Thyroid gland (tissue), 4 donors: ENCODE results near the gene PLA2G4A. TPM values are rescaled to one million over a fixed set of nuclear protein-coding genes. Genes with fewer than 3 reads are reported as not detected.

Experiments used
- DNase-seq, 2 donors: peaks; one replicate each; pipeline ENCODE4 v3.0.0-alpha.2; 2019
- H3K27ac ChIP-seq, 3 donors: fragments of 200-600 bp; sonication (generic); 1 replicate in 2 of 3; 2 replicates in 1 of 3; pipeline ENCODE4 v1.5.1; 2016 to 2019; ENCODE audit warnings: mild to moderate bottlenecking in 1 of 3, moderate library complexity in 1 of 3
- H3K27me3 ChIP-seq: fragments of 200-600 bp; sonication (generic); one replicate; pipeline ENCODE4 v1.5.1; 2019
- H3K36me3 ChIP-seq, 2 donors: fragments of 200-600 bp; sonication (generic); one replicate each; pipeline ENCODE4 v1.5.1; 2016 to 2019
- H3K4me1 ChIP-seq, 2 donors: fragments of 200-600 bp; sonication (generic); one replicate each; pipeline ENCODE4 v1.5.1; 2017 to 2019
- H3K4me3 ChIP-seq, 3 donors: fragments of 200-600 bp; sonication (generic); replicated peaks in 1 of 3; 1 replicate in 2 of 3; 2 replicates in 1 of 3; pipeline ENCODE4 v1.5.1; 2016; ENCODE audit warnings: mild to moderate bottlenecking in 1 of 3
- H3K9me3 ChIP-seq: fragments of 200-600 bp; sonication (generic); one replicate; pipeline ENCODE4 v1.5.1; 2017
- CTCF ChIP-seq, 6 experiments: fragments of 200-600 bp in 3 of 6; fragments of 450-650 bp in 3 of 6; sonication (generic) in 3 of 6; IDR thresholded peaks; one replicate each; pipeline ENCODE4 v1.5.1; 2016 to 2019; ENCODE audit warnings: antibody characterized with exemption in 6 of 6, mild to moderate bottlenecking in 2 of 6, inconsistent platforms in 1 of 6, moderate library complexity in 1 of 6
- POLR2A ChIP-seq, 2 donors: fragments of 450-650 bp; IDR thresholded peaks; one replicate each; pipeline ENCODE4 v1.6.1; 2017; ENCODE audit warnings: antibody characterized with exemption in 2 of 2, mild to moderate bottlenecking in 2 of 2, moderate library complexity in 1 of 2
- WGBS, 2 donors: methylation state at CpG; one replicate each; pipeline ENCODE4 v1.1.5; 2017; 5-methylcytosine and 5-hydroxymethylcytosine counted together
- intact Hi-C: fragments of 100-400 bp; cut with DNase I; formaldehyde crosslinking; loops from one replicate; pipeline ENCODE4 v1.15.1; 2023
- total RNA-seq, 4 donors: library from RNA; depleted of rRNA; stranded (reverse); fragments of >200 nt; gene quantifications; one replicate each; pipeline ENCODE4 v1.2.3, GENCODE V29; 2016

The PLA2G4A gene
- total RNA-seq, 4 donors from 2014 or later = 3.4 to 6.4 (median 5.2) TPM

GRCh38 chr1:186977266-186977957, 148.7 kb downstream of the PLA2G4A start:
- 82 to 83% methylated on average over 3 of the region's 3 CpGs for WGBS, 2 donors
- no peaks in the 10 kb centered on the region for H3K9me3 ChIP-seq
- H3K27me3 ChIP-seq = no peaks in the 10 kb centered on the region
- intact Hi-C loops = no loop called here
- DNase-seq = no peak
- TF ChIP-seq POLR2A (IDR thresholded peaks at IDR 0.05) (no peak), CTCF (IDR thresholded peaks at IDR 0.05) (no peak)
- no peaks in the 10 kb centered on the region for H3K36me3 ChIP-seq
- no peaks in the 10 kb centered on the region for H3K4me1 ChIP-seq
- no peak overlapping the region for H3K27ac ChIP-seq
- no peak overlapping the region for H3K4me3 ChIP-seq

GRCh38 chr1:186978596-186979556, 150.1 kb downstream of the PLA2G4A start:
- H3K27ac ChIP-seq = no peak overlapping the region
- intact Hi-C loops = no loop called here
- no peaks in the 10 kb centered on the region for H3K9me3 ChIP-seq
- no peak for DNase-seq
- no peak overlapping the region for H3K4me3 ChIP-seq
- H3K36me3 ChIP-seq = no peaks in the 10 kb centered on the region
- H3K27me3 ChIP-seq = no peaks in the 10 kb centered on the region
- 81 to 85% methylated on average over 7 of the region's 7 CpGs for WGBS, 2 donors
- no peak for TF ChIP-seq CTCF (IDR thresholded peaks at IDR 0.05)
- no peak for TF ChIP-seq POLR2A (IDR thresholded peaks at IDR 0.05)
- H3K4me1 ChIP-seq = no peaks in the 10 kb centered on the region

DNA sequence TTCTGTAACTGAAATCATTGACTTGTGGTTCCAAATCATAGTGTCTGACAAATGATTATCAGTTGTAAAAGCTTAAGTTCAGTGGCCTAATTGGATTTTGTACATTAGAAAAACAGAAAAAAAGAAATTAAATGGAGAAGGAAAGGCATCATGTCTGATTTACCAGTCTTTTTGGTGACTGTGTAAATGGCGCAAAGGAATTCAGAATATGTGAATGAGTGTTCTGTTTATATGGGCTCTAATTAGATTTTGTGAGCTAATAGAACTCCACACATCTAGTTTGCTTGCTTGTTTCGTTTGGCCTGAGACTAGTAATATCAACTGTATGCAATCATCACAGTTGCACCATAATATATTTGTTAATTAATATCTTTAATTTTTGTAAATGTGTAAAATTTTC, 151.7 kb downstream of the PLA2G4A start:
- Histone ChIP-seq H3K36me3 (no peaks in the 10 kb centered on the region), H3K27me3 (no peaks in the 10 kb centered on the region), H3K4me1 (no peaks in the 10 kb centered on the region), H3K4me3 (no peak overlapping the region), H3K27ac (no peak overlapping the region), H3K9me3 (no peaks in the 10 kb centered on the region)
- TF ChIP-seq CTCF (IDR thresholded peaks at IDR 0.05) (no peak), POLR2A (IDR thresholded peaks at IDR 0.05) (no peak)
- 90 to 92% methylated on average over 2 of the region's 2 CpGs for WGBS, 2 donors
- no peak for DNase-seq
- intact Hi-C loops = loop anchor here (5.0 to 10.0 kb wide), 2 partner anchors 376 to 493 kb away; no protein-coding TSS in a partner anchor

GRCh38 chr1:186982116-186982515, 153.4 kb downstream of the PLA2G4A start:
- Histone ChIP-seq H3K36me3 (no peaks in the 10 kb centered on the region), H3K27ac (no peak overlapping the region), H3K9me3 (no peaks in the 10 kb centered on the region), H3K27me3 (no peaks in the 10 kb centered on the region), H3K4me1 (no peaks in the 10 kb centered on the region), H3K4me3 (no peak overlapping the region)
- 87 to 88% methylated on average over 3 of the region's 3 CpGs for WGBS, 2 donors
- DNase-seq = no peak
- TF ChIP-seq CTCF (IDR thresholded peaks at IDR 0.05) (no peak), POLR2A (IDR thresholded peaks at IDR 0.05) (no peak)
- intact Hi-C loops = loop anchor here (5.0 to 10.0 kb wide), 2 partner anchors 377 to 495 kb away; no protein-coding TSS in a partner anchor
